Esophagus (tissue), 2 donors: ENCODE data around the gene GABBR2. TPM values are rescaled to one million over a fixed set of nuclear protein-coding genes. Genes with fewer than 3 reads are reported as not detected.
"Not testable (repeated sequence)": the region's sequence is repeated elsewhere in the genome, so short reads cannot be mapped to it uniquely, and the experiment has no call there.

Experiments
- H3K27ac ChIP-seq, 2 donors: one replicate each; pipeline ENCODE4 v1.5.1; 2013; ENCODE audit warnings: low read depth in 2 of 2, mild to moderate bottlenecking in 2 of 2, inconsistent platforms in 1 of 2, low read length in 1 of 2, moderate library complexity in 1 of 2
- H3K27me3 ChIP-seq, 2 donors: one replicate each; pipeline ENCODE4 v1.6.1; 2013; ENCODE audit warnings: low read length in 2 of 2, control low read depth in 1 of 2, mild to moderate bottlenecking in 1 of 2; ENCODE audit not compliant: insufficient read depth in 2 of 2, control insufficient read depth in 1 of 2
- H3K36me3 ChIP-seq, 2 donors: one replicate each; pipeline ENCODE4 v1.6.1; 2013; ENCODE audit warnings: low read length in 1 of 2; ENCODE audit not compliant: control insufficient read depth in 2 of 2, insufficient read depth in 2 of 2
- H3K4me1 ChIP-seq, 2 donors: one replicate each; pipeline ENCODE4 v1.6.1; 2013; ENCODE audit warnings: low read length in 1 of 2; ENCODE audit not compliant: control insufficient read depth in 2 of 2, insufficient read depth in 2 of 2
- H3K4me3 ChIP-seq, 2 donors: one replicate each; pipeline ENCODE4 v1.5.1; 2013; ENCODE audit warnings: low read length in 2 of 2, mild to moderate bottlenecking in 2 of 2, low read depth in 1 of 2, moderate library complexity in 1 of 2
- H3K9me3 ChIP-seq, 2 donors: one replicate each; pipeline ENCODE4 v1.6.1; 2013; ENCODE audit warnings: mild to moderate bottlenecking in 2 of 2, low read depth in 1 of 2, low read length in 1 of 2, moderate library complexity in 1 of 2; ENCODE audit not compliant: control insufficient read depth in 2 of 2, insufficient read depth in 1 of 2
- WGBS, 2 donors: extraction: QIAGEN DNeasy Blood & Tissue Kit; methylation state at CpG; one replicate each; pipeline ENCODE4 v1.1.7; 2013; 5-methylcytosine and 5-hydroxymethylcytosine counted together
- polyA plus RNA-seq, 2 donors: library from polyadenylated mRNA; stranded (reverse); fragments of 200-250 nt; gene quantifications; one replicate each; pipeline ENCODE4 v1.2.3, GENCODE V29; 2013
- donor health status: healthy with polysubstance abuse.
- donor health status: Bipolar disorder and iron deficiency.

GABBR2 gene
- polyA plus RNA-seq, 2 donors = under 0.01 TPM; not detected in 1

DNA sequence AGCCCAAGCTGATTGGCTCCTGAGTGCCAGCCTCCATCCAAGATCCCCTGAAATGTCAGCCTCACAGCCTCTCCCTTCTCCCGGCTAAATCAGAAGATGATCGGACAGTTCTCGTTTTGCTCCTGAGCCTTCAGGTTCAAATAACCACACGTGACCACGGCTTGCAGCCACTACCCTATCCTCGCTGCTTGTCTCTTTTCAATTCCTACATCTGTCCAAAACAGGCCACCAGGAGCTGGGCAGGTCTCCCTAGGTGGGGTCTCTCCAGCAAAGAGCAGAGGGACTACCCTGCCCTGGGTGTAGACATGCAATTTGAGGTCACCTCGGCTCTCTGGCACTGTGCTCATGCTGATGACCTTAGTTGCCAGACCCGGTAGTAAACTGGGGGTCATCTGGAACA, 229.3 kb downstream of the GABBR2 start:
- 85 to 87% methylated on average over 8 of the region's 8 CpGs for WGBS, 2 donors
- no peaks in the 10 kb centered on the region for H3K9me3 ChIP-seq

DNA sequence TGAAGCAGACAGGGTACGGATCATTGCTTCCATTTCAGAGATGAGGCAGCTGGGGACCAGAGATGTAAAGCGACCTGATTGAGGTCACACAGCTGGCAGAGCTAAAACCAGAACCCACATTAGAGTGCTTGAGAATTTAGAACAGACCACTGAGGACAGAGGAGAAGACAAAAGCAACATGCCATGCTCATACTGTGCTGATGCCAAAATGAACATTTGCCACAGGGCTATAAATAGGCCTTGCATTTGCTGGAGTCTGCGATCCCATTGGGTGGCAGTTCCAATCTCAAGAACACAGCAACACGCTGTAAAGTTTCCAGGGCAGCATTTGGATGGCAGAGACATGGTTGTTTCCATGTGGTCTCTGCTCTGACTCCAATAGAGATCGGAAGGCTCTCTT, 230.9 kb downstream of the GABBR2 start:
- 87 to 90% methylated on average over 5 of the region's 5 CpGs for WGBS, 2 donors
- no peak overlapping the region for H3K27ac ChIP-seq
- H3K36me3 ChIP-seq = no peaks in the 10 kb centered on the region
- H3K4me1 ChIP-seq = no peaks in the 10 kb centered on the region
- H3K9me3 ChIP-seq = no peaks in the 10 kb centered on the region
- no peak overlapping the region for H3K4me3 ChIP-seq
- no peaks in the 10 kb centered on the region for H3K27me3 ChIP-seq

More for the DNA sequence above, 229.3 kb downstream of the GABBR2 start:
- no peak overlapping the region for H3K4me3 ChIP-seq
- H3K36me3 ChIP-seq = no peaks in the 10 kb centered on the region
- no peak overlapping the region for H3K27ac ChIP-seq
- no peaks in the 10 kb centered on the region for H3K4me1 ChIP-seq
- no peaks in the 10 kb centered on the region for H3K27me3 ChIP-seq

DNA sequence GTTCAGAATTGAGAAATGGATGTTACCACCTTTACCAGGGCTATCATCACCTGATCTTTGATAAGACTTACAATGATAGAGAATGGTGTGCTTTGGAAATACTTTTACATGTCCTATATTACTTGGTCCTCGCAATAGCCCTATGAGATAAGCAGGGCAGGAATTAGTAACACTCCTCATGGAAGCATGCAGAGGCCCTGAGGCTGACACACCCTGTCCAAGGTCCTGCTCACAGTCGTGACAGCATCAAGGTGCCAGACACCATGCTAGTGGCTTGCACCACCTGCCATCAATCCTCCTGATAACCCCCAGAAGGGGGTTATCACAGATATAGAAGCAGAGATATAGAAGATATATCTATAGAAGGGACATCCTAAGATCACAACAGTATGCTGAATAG, 236.5 kb downstream of the GABBR2 start:
- Histone ChIP-seq H3K4me1 (no peaks in the 10 kb centered on the region), H3K4me3 (no peak overlapping the region), H3K27ac (no peak overlapping the region), H3K36me3 (no peaks in the 10 kb centered on the region), H3K27me3 (no peaks in the 10 kb centered on the region), H3K9me3 (no peaks in the 10 kb centered on the region)
- 49 to 53% methylated on average over 2 of the region's 2 CpGs for WGBS, 2 donors

DNA sequence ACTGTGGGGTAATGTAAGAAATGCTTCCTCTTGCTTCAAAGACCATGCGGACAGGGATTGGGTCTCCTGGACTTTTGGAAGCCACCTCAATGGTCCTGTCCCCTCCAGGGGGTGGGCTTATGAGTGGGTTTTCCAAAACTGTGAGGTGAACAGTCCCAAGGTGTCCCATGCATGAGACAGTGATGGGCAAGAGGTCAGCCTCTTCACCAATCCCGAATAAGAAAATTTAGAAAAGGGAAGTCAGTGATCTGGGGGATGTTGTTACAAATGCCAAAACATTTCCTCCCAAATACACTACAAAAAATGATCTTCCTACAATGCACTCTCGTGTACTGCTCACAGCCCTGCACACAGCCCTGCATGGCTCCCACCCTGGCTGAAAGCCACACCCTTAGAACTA, 237.6 kb downstream of the GABBR2 start:
- 66 to 69% methylated on average over 3 of the region's 3 CpGs for WGBS, 2 donors
- no peaks in the 10 kb centered on the region for H3K27me3 ChIP-seq
- no peak overlapping the region for H3K27ac ChIP-seq

DNA sequence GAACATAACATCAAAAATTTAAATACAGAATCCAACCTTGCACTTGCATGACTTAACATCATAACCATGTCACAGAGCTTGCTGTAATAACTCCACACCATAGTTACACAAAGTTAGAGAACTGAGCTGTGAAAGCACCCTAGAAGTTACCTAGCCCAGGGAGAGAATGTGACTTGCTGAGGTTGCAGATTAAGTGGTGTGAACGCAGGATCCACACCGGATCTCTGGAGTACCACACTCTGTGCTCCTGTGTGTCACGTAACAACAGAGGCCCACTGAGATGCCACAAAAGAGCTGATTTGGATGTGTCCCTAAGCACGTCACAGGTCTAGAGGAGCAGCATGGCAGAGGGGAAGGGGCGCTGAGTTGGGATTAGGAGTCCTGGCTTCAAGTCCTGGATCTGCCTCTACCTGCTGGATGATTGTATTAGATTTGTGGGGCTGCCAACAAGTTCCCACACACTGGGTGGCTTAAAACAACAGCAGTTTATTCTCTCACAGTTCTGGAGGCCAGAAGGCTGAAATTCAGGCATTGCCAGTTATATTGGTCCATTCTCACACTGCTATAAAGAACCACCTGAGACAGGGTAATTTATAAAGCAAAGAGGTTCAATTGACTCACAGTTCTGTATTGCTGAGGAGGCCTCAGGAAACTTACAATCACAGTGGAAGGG, 240.0 kb downstream of the GABBR2 start:
- Histone ChIP-seq H3K27me3 (no peaks in the 10 kb centered on the region), H3K27ac (no peak overlapping the region), H3K36me3 (no peaks in the 10 kb centered on the region), H3K9me3 (peaks cover under 1 to 3% of the 10 kb centered on the region in 2 donors), H3K4me3 (no peak overlapping the region), H3K4me1 (no peaks in the 10 kb centered on the region)
- WGBS, 2 donors = 78 to 85% methylated on average over 5 of the region's 5 CpGs

More for the DNA sequence above, 237.6 kb downstream of the GABBR2 start:
- H3K4me1 ChIP-seq = no peaks in the 10 kb centered on the region
- H3K9me3 ChIP-seq = no peaks in the 10 kb centered on the region
- H3K36me3 ChIP-seq = no peaks in the 10 kb centered on the region
- H3K4me3 ChIP-seq = no peak overlapping the region

DNA sequence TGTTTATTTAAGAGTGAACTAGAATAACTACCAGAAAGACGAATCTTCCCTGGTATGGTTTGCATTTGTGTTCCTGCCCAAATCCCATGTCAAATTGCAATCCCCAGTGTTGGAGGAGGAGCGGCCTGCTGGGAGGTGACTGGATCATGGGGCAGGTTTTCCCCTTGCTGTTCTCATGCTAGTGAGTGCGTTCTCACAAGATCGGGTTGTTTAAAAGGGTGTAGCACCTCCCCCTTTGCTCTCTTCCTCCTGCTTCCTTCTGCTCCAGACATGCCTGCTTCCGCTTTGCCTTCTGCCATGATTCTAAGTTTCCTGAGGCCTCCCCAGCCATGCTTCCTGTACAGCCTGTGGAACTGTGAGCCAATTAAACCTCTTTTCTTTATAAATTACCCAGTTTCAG, 242.9 kb downstream of the GABBR2 start:
- Histone ChIP-seq H3K4me3 (no peak overlapping the region), H3K27ac (no peak overlapping the region), H3K4me1 (no peaks in the 10 kb centered on the region), H3K36me3 (no peaks in the 10 kb centered on the region), H3K9me3 (peaks cover 3 to 6% of the 10 kb centered on the region in 2 donors), H3K27me3 (no peaks in the 10 kb centered on the region)
- WGBS, 2 donors = 60 to 71% methylated on average over 5 of the region's 5 CpGs

DNA sequence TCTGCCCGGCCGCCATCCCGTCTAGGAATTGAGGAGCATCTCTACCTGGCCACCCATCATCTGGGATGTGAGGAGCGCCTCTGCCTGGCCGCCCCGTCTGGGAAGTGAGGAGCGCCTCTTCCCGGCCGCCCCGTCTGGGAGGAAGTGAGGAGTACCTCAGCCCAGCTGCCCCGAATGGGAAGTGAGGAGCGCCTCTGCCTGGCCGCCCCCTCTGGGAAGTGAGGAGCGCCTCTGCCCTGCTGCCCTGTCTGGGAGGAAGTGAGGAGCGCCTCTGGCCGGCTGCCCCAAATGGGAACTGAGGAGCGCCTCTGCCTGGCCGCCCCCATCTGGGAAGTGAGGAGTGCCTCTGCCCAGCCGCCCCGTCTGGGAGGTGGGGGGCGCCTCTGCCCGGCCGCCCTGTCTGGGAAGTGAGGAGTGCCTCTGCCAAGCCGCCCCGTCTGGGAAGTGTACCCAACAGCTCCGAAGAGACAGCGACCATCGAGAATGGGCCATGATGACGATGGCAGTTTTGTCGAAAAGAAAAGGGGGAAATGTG, 244.5 kb downstream of the GABBR2 start:
- not testable (repeated sequence) for H3K9me3 ChIP-seq, H3K27ac ChIP-seq
- WGBS, 2 donors = 98% methylated on average over 26 to 30 of the region's 30 CpGs

DNA sequence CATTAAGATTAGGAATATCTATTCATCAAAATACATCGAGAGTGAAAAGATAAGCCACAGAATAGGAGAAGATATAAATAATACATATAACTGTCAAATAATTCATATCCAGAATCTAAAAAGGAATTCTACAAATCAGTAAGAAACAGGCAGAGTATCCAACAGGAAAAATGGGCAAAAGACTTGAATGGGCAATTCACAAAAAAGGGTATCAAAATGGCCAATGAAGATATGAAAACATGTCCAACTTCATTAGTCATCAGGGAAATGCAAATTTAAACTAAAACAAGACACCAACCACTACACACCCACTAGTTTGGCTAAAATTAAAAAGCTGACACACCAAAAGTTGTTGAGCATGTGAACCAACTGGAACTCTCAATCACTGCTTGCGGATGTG, 246.4 kb downstream of the GABBR2 start:
- H3K4me3 ChIP-seq = no peak overlapping the region
- H3K27me3 ChIP-seq = no peaks in the 10 kb centered on the region
- no peak overlapping the region for H3K27ac ChIP-seq
- 91 to 93% methylated on average over 2 of the region's 2 CpGs for WGBS, 2 donors
- H3K9me3 ChIP-seq = peaks cover 5 to 6% of the 10 kb centered on the region in 2 donors
- H3K36me3 ChIP-seq = no peaks in the 10 kb centered on the region
- H3K4me1 ChIP-seq = no peaks in the 10 kb centered on the region

More for the DNA sequence above, 244.5 kb downstream of the GABBR2 start:
- not testable (repeated sequence) for H3K36me3 ChIP-seq, H3K4me1 ChIP-seq, H3K4me3 ChIP-seq, H3K27me3 ChIP-seq

DNA sequence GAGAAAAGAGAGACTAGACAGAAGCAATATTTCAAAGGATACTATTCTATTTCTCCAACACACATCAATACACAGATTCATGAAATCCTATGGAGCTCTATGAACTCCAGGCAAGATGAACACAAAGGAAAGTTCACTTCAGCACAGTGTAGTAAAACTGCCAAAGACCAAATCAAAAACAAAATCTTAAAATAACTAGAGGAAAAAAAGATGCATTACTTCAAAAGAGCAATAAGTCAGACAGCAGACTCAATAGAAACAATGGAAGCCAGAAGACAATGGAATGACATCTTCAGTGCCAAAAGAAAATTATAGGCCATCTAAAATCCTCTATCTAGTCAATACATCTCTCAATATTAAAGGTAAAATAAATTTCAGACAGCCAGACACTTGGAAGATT, 248.0 kb downstream of the GABBR2 start:
- Histone ChIP-seq H3K27me3 (no peaks in the 10 kb centered on the region), H3K4me1 (no peaks in the 10 kb centered on the region), H3K9me3 (peaks cover 5 to 6% of the 10 kb centered on the region in 2 donors), H3K4me3 (no peak overlapping the region), H3K36me3 (no peaks in the 10 kb centered on the region), H3K27ac (no peak overlapping the region)

DNA sequence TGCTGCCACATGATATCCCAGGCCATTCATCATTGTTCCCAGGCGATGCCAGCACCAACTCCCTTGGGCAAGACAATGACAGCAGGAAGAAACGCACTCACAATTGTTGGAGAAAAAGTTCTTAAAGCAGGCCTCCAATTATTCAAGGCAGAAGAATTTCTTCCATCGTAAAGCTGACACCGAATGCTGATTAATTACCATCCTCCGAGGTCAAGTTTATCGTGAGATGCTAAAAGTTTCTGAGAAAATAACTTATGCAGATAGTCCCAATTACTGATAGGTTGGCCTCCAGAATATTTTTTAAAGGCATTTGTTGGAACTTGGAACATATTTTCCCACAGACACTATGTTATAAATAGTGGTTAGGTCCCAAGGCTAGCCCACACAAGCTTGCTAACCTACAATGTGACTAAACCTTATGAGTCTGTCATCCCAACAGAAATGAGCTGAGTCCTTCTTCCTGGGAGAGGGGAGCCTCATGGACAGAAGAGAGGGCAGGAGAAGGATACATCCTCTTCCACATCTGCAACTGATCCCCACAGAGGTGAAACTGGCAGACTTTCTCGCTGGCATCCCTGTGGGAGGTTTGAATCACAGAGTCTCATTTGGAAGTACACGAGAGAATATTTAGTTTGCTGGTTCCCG, 250.9 kb downstream of the GABBR2 start:
- Histone ChIP-seq H3K4me1 (no peaks in the 10 kb centered on the region), H3K4me3 (no peak overlapping the region), H3K27ac (no peak overlapping the region), H3K36me3 (no peaks in the 10 kb centered on the region), H3K27me3 (no peaks in the 10 kb centered on the region), H3K9me3 (peaks cover 2 to 3% of the 10 kb centered on the region in 2 donors)
- WGBS, 2 donors = 63% methylated on average over 9 of the region's 9 CpGs
